Esophagus squamous epithelium (tissue), 5 donors: ENCODE measurements around the gene CLMP. TPM values are rescaled to one million over a fixed set of nuclear protein-coding genes. Genes with fewer than 3 reads are reported as not detected.

Experiments
- DNase-seq: peaks from one replicate; lab custom pipeline; 2025; lab: John Stamatoyannopoulos, UW
- H3K27ac ChIP-seq, 4 donors: fragments of 200-600 bp; sonication (generic); one replicate each; pipeline ENCODE4 v1.5.1; 2016 to 2019; ENCODE audit warnings: mild to moderate bottlenecking in 1 of 4
- H3K27me3 ChIP-seq, 4 donors: fragments of 200-600 bp; sonication (generic); 1 replicate in 3 of 4; 2 replicates in 1 of 4; pipeline versions ENCODE4 v1.5.1 to v1.6.0; 2017 to 2021; ENCODE audit warnings: antibody characterized with exemption in 1 of 4
- H3K36me3 ChIP-seq, 3 donors: fragments of 200-600 bp; sonication (generic); one replicate each; pipeline ENCODE4 v1.5.1; 2016 to 2019
- H3K4me1 ChIP-seq, 3 donors: fragments of 200-600 bp; sonication (generic); one replicate each; pipeline ENCODE4 v1.5.1; 2017 to 2019
- H3K4me3 ChIP-seq, 4 donors: fragments of 200-600 bp; sonication (generic); 1 replicate in 3 of 4; 2 replicates in 1 of 4; pipeline ENCODE4 v1.5.1; 2016 to 2019; ENCODE audit warnings: mild to moderate bottlenecking in 2 of 4, moderate library complexity in 1 of 4
- H3K9me3 ChIP-seq, 3 donors: fragments of 200-600 bp; sonication (generic); one replicate each; pipeline ENCODE4 v1.5.1; 2016 to 2019
- POLR2A ChIP-seq, 4 donors: fragments of 450-650 bp; IDR thresholded peaks; one replicate each; pipeline ENCODE4 v1.6.1; 2017; ENCODE audit warnings: antibody characterized with exemption in 4 of 4, mild to moderate bottlenecking in 4 of 4, moderate library complexity in 3 of 4
- WGBS, 2 donors: methylation state at CpG; one replicate each; pipeline ENCODE4 v1.1.5; 2018; 5-methylcytosine and 5-hydroxymethylcytosine counted together
- intact Hi-C: fragments of 100-400 bp; cut with DNase I; formaldehyde crosslinking; loops from one replicate; pipeline ENCODE4 v1.15.0; 2022
- total RNA-seq, 4 donors: library from RNA; depleted of rRNA; stranded (reverse); fragments of >200 nt; gene quantifications; one replicate each; pipeline ENCODE4 v1.1.0, GENCODE V29; 2016
- TF ChIP-seq, protein P1 (sequence below), 6 experiments: fragments of 450-650 bp in 4 of 6; fragments of 200-600 bp in 2 of 6; sonication (generic) in 2 of 6; IDR thresholded peaks; one replicate each; pipeline ENCODE4 v1.5.1; 2016 to 2019; ENCODE audit warnings: antibody characterized with exemption in 6 of 6, mild to moderate bottlenecking in 4 of 6, moderate library complexity in 4 of 6
- donor health status: DM: yes; HTN: yes; CAD: no.

The CLMP gene
- total RNA-seq, 4 donors from 2014 or later = 4.8 to 47.9 (median 15.2) TPM

DNA sequence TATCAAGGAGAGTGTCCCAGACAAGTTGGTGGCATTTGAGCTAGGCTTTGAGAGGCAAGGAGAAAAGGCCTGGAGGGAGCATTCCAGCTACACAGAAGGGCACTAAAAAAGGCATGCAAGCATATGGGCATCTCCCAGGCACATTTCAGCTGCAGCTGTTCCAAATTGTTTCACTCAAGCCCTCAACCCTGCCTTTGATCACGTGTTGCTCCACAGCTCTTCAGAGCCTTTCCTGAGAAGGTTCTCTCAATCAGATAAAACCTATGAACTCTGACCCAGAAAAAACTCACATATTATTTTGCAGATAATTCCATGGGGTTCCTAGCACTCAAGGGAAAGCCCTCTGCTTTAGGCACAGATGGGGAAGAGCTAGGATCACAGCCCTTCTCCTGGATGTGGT is 108.7 kb downstream of the CLMP start:
- no peaks in the 10 kb centered on the region for H3K27me3 ChIP-seq
- H3K9me3 ChIP-seq = no peaks in the 10 kb centered on the region
- DNase-seq = no peak
- intact Hi-C loops = no loop called here
- TF ChIP-seq, protein P1, sequence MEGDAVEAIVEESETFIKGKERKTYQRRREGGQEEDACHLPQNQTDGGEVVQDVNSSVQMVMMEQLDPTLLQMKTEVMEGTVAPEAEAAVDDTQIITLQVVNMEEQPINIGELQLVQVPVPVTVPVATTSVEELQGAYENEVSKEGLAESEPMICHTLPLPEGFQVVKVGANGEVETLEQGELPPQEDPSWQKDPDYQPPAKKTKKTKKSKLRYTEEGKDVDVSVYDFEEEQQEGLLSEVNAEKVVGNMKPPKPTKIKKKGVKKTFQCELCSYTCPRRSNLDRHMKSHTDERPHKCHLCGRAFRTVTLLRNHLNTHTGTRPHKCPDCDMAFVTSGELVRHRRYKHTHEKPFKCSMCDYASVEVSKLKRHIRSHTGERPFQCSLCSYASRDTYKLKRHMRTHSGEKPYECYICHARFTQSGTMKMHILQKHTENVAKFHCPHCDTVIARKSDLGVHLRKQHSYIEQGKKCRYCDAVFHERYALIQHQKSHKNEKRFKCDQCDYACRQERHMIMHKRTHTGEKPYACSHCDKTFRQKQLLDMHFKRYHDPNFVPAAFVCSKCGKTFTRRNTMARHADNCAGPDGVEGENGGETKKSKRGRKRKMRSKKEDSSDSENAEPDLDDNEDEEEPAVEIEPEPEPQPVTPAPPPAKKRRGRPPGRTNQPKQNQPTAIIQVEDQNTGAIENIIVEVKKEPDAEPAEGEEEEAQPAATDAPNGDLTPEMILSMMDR (IDR thresholded peaks at IDR 0.05) = no peak
- TF ChIP-seq POLR2A (IDR thresholded peaks at IDR 0.05) = no peak
- peaks cover 4 to 14% (median 4%) of the 10 kb centered on the region in 3 donors for H3K4me1 ChIP-seq
- WGBS, 2 donors = 73 to 89% methylated on average over 1 of the region's 1 CpG
- no peak overlapping the region for H3K27ac ChIP-seq
- H3K4me3 ChIP-seq = no peak overlapping the region
- no peaks in the 10 kb centered on the region for H3K36me3 ChIP-seq

DNA sequence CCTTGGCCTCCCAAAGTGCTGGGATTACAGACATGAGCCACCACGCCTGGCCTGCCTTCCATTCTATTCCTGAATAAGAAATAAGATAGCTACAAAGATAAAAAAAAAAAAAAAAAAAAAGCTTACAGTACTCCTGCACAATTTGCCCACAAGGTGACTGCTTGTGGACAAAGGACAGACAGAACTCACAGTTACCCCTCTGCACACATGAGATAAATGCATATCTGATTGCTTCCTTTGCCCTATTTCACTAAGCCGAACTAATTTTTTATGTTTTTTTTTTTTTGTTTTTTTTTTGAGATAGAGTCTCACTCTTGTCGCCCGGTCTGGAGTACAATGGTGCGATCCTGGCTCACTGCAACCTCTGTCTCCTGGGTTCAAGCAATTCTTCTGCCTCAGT is 109.6 kb downstream of the CLMP start:
- intact Hi-C loops = no loop called here
- Histone ChIP-seq H3K36me3 (no peaks in the 10 kb centered on the region), H3K9me3 (no peaks in the 10 kb centered on the region), H3K27ac (no peak overlapping the region), H3K4me1 (peaks cover 4 to 14% (median 4%) of the 10 kb centered on the region in 3 donors), H3K4me3 (no peak overlapping the region), H3K27me3 (no peaks in the 10 kb centered on the region)
- no peak for DNase-seq
- TF ChIP-seq POLR2A (IDR thresholded peaks at IDR 0.05) = no peak
- TF ChIP-seq, protein P1 (IDR thresholded peaks at IDR 0.05) = no peak
- 94 to 98% methylated on average over 5 of the region's 5 CpGs for WGBS, 2 donors

DNA sequence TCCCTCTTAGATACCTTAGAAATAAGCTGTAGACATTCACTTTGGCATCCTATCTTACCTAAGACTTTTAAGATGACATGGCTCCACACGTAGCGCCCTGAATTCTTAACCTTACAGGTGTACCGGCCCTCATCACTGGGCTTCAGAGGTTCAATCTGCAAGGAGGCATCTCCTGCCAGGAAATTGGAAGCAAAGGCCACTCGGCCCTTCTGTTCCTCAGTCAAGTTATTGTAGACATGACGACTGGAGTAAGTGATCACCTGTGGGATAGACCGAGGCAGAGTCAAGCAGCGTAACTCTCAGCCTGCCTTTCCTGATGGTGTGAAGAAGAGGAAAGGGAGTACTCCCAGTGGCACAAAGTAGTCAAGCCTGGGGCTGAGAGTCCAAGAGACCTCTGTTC is 110.6 kb downstream of the CLMP start:
- DNase-seq = no peak
- no peaks in the 10 kb centered on the region for H3K9me3 ChIP-seq
- TF ChIP-seq POLR2A (IDR thresholded peaks at IDR 0.05) = no peak
- TF ChIP-seq, protein P1 (IDR thresholded peaks at IDR 0.05) = no peak
- WGBS, 2 donors = 94 to 100% methylated on average over 2 to 7 of the region's 7 CpGs
- intact Hi-C loops = no loop called here
- H3K4me1 ChIP-seq = peaks cover 4 to 14% (median 4%) of the 10 kb centered on the region in 3 donors
- H3K27me3 ChIP-seq = no peaks in the 10 kb centered on the region
- no peak overlapping the region for H3K4me3 ChIP-seq
- H3K27ac ChIP-seq = no peak overlapping the region
- no peaks in the 10 kb centered on the region for H3K36me3 ChIP-seq

DNA sequence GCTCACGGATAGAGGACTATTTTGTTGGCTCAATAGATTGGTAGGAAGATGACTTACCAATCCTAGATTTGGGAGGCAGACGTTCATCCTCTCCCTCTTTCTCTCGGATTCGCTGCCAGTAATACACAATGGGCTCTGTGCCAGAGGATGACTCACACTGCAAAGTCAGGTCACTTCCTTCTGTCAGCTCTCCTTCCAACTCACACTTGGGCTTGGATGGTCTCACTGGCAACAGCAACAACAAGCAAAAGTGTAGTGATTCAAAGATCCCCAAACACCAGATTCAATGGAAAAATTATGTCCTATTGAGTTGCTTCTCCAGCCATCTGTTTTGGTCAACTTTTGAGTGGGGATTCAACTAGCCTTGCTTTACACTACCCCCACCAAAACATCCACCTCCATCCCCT is 111.4 kb downstream of the CLMP start:
- H3K9me3 ChIP-seq = no peaks in the 10 kb centered on the region
- DNase-seq = no peak
- H3K27me3 ChIP-seq = no peaks in the 10 kb centered on the region
- H3K36me3 ChIP-seq = no peaks in the 10 kb centered on the region
- no peak for TF ChIP-seq POLR2A (IDR thresholded peaks at IDR 0.05)
- TF ChIP-seq, protein P1 (IDR thresholded peaks at IDR 0.05) = no peak
- H3K4me3 ChIP-seq = no peak overlapping the region
- H3K4me1 ChIP-seq = peaks cover 4 to 14% (median 4%) of the 10 kb centered on the region in 3 donors
- peak overlapping the region in 3 of 4 donors; percentile 4 to 36 (median 14) for H3K27ac ChIP-seq
- 4 to 5% methylated on average over 4 of the region's 4 CpGs for WGBS, 2 donors
- intact Hi-C loops = no loop called here

DNA sequence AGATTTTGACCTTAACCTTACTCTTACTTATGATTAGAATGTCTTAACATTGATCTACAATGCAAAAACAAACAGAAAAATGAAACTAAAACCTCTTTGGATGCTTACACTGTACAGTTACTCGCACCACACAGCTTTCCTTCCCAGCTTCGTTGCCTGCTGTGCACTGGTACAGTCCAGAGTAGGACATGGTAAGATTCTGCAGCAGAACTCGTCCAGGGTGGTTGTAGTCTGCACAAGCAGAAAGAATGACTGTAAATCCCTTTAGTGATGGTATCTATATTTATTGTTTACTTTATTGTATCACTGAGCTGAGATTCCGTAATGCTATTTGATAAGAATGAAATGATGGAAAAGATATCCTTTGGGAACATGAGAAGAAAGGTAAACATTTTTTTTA is 112.1 kb downstream of the CLMP start:
- peak overlapping the region in 2 of 4 donors; percentile 4 to 14 for H3K27ac ChIP-seq

More for the DNA sequence above, 112.1 kb downstream of the CLMP start:
- DNase-seq = no peak
- Histone ChIP-seq H3K4me3 (no peak overlapping the region), H3K4me1 (peaks cover 4 to 14% (median 4%) of the 10 kb centered on the region in 3 donors), H3K9me3 (no peaks in the 10 kb centered on the region), H3K27me3 (no peaks in the 10 kb centered on the region), H3K36me3 (no peaks in the 10 kb centered on the region)
- TF ChIP-seq, protein P1 (IDR thresholded peaks at IDR 0.05) = no peak
- intact Hi-C loops = no loop called here
- 59 to 65% methylated on average over 4 of the region's 4 CpGs for WGBS, 2 donors
